Thoracic aorta (tissue), 2 donors: ENCODE results near the gene TULP4. TPM values are rescaled to one million over a fixed set of nuclear protein-coding genes. Genes with fewer than 3 reads are reported as not detected.
"Not testable (repeated sequence)": the region's sequence is repeated elsewhere in the genome, so short reads cannot be mapped to it uniquely, and the experiment has no call there.

Experiments used
- ATAC-seq: fragments of 150-250 bp; one replicate; pipeline ENCODE4 v1.8.0; 2017; ENCODE audit warnings: low read depth; ENCODE audit not compliant: insufficient number of reproducible peaks, low FRiP score
- DNase-seq: peaks from one replicate; pipeline ENCODE4 v3.0.0-alpha.2; 2020; ENCODE audit warnings: low spot score
- H3K27ac ChIP-seq, 2 donors: fragments of 200-600 bp; sonication (generic); 1 replicate in 1 of 2; 2 replicates in 1 of 2; pipeline ENCODE4 v1.5.1; 2016; ENCODE audit warnings: mild to moderate bottlenecking in 2 of 2, moderate library complexity in 2 of 2
- H3K27me3 ChIP-seq: fragments of 200-600 bp; sonication (generic); replicated peaks from 2 replicates; pipeline ENCODE4 v1.6.0; 2016; ENCODE audit warnings: mild to moderate bottlenecking; ENCODE audit not compliant: insufficient read depth
- H3K36me3 ChIP-seq: fragments of 200-600 bp; sonication (generic); one replicate; pipeline ENCODE4 v1.5.1; 2016
- H3K4me1 ChIP-seq, 2 donors: fragments of 200-600 bp; sonication (generic); 1 replicate in 1 of 2; 2 replicates in 1 of 2; pipeline versions ENCODE4 v1.5.1 to v1.6.0; 2016; ENCODE audit warnings: low read depth in 2 of 2, mild to moderate bottlenecking in 1 of 2; ENCODE audit not compliant: control insufficient read depth in 1 of 2
- H3K4me3 ChIP-seq: fragments of 200-600 bp; sonication (generic); 2 replicates; pipeline ENCODE4 v1.5.1; 2016; ENCODE audit warnings: mild to moderate bottlenecking
- H3K9me3 ChIP-seq: fragments of 200-600 bp; sonication (generic); 2 replicates; pipeline ENCODE4 v1.5.1; 2016
- total RNA-seq, 2 donors: library from RNA; depleted of rRNA; stranded (reverse); fragments of >200 nt; gene quantifications; one replicate each; pipeline versions ENCODE4 v1.1.0 to v1.2.3, GENCODE V29; 2016
- TF ChIP-seq, protein P1 (sequence below): fragments of 200-600 bp; sonication (generic); IDR thresholded peaks from one replicate; pipeline ENCODE4 v1.5.1; 2019; ENCODE audit warnings: antibody characterized with exemption

The TULP4 gene
- total RNA-seq, 2 donors from 2014 or later = 75.5 to 189 TPM

DNA sequence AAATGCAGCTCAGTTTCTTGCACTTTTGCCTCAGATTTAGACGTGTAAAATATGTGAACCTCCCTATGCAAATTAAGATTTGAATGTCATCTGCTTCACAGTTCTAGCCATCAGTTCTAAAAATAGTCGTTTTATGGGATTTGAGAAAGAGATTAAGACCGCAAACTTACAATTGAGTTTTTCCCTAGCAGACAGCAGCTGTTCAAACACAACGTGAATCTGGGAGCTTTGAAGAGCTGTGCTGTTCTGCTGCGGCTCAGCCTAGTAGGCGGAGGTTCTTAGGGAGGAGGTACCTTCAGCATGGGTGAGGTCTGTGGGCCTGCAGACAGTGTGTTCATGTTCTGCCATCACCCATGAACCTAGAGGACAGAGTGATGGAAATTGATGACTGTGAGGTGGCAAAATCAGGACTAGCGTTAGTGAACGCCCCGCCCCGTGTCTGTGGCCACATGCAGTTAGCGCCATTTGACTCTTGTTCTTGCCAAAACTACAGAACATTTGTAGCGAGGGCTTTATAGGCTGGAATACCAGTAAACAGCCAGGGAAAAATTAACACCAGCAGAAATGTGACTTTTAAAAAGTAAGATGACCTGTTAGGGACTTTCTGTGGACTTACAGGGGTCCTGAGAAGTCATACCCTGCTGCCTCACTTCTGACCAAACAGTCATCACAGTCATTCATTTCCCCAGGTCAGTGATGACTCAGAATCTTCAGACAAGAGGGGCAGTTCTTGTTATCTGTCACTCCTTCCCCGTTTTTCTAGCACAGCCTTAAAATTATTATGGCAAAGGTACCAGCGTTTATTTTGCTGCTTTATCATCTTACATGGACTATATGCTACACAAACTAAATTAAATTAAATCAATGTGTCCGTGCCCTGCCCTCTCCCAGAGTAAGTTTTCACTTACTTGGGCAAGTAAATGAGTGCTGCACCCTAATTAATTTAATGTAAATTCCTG, 163.4 kb downstream of the TULP4 start:
- TF ChIP-seq, protein P1, sequence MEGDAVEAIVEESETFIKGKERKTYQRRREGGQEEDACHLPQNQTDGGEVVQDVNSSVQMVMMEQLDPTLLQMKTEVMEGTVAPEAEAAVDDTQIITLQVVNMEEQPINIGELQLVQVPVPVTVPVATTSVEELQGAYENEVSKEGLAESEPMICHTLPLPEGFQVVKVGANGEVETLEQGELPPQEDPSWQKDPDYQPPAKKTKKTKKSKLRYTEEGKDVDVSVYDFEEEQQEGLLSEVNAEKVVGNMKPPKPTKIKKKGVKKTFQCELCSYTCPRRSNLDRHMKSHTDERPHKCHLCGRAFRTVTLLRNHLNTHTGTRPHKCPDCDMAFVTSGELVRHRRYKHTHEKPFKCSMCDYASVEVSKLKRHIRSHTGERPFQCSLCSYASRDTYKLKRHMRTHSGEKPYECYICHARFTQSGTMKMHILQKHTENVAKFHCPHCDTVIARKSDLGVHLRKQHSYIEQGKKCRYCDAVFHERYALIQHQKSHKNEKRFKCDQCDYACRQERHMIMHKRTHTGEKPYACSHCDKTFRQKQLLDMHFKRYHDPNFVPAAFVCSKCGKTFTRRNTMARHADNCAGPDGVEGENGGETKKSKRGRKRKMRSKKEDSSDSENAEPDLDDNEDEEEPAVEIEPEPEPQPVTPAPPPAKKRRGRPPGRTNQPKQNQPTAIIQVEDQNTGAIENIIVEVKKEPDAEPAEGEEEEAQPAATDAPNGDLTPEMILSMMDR = no peak
- H3K4me3 ChIP-seq = no peak overlapping the region
- ATAC-seq (no peak), DNase-seq (no peak)
- H3K27me3 ChIP-seq = no peaks in the 10 kb centered on the region
- no peak overlapping the region for H3K27ac ChIP-seq
- H3K36me3 ChIP-seq = peaks cover 6% of the 10 kb centered on the region
- H3K9me3 ChIP-seq = no peaks in the 10 kb centered on the region
- no peaks in the 10 kb centered on the region for H3K4me1 ChIP-seq

DNA sequence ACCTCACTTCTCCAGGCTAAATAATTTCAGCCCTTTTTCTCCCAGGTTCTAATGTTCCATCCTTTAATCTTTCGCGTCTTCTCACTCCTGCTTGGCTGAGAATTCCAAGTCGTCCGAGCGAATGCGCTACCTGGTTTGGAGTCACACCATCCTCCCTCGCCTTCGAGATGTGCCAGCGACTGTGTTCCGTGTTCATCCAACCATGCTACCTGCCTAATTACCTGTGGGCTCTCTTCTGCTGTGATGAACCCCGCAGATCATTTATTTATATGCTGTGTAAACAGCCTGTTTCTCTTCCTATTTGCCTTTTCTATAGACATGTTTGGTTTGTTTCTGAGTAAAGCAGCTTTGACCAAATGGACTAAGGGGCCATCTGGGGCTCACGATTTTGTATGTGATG, 164.1 kb downstream of the TULP4 start:
- DNase-seq (no peak), ATAC-seq (no peak)
- peaks cover 10% of the 10 kb centered on the region for H3K36me3 ChIP-seq
- no peaks in the 10 kb centered on the region for H3K9me3 ChIP-seq
- H3K27me3 ChIP-seq = no peaks in the 10 kb centered on the region
- no peak overlapping the region for H3K4me3 ChIP-seq
- TF ChIP-seq, protein P1 = no peak
- no peak overlapping the region for H3K27ac ChIP-seq
- H3K4me1 ChIP-seq = no peaks in the 10 kb centered on the region

DNA sequence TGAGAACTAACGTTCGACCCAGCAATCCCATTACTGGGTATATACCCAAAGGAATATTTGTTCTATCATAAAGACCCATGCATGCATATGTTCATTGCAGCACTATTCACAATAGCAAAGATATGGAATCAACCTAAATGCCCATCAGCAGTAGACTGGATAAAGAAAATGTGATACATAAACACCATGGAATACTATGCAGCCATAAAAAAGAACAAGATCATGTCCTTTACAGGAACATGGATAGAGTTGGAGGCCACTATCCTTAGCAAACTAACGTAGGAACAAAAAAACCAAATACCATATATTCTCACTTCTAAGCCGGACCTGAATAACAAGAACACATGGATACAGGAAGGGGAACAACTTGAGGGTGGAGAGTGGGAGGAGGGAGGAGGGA, 165.5 kb downstream of the TULP4 start:
- not testable (repeated sequence) for H3K9me3 ChIP-seq, H3K27me3 ChIP-seq, H3K36me3 ChIP-seq, H3K27ac ChIP-seq, DNase-seq, ATAC-seq, H3K4me1 ChIP-seq, H3K4me3 ChIP-seq

DNA sequence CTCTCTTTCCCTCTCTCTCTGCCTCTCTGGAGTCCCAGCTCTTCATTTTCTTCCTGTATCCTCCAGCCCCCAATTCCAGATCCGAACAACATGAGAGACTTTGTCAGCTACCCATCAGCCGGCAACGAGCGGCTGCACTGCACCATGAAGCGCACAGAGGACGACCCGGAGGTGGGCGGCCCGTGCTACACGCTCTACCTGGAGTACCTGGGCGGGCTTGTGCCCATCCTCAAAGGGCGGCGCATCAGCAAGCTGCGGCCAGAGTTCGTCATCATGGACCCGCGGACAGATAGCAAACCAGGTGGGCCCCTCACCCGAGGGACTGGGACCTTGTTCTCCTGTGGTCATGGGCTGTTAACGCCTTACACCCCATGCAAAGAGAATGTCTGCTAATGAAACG, 168.7 kb downstream of the TULP4 start:
- TF ChIP-seq, protein P1 = no peak
- H3K27ac ChIP-seq = no peak overlapping the region
- no peak for DNase-seq
- H3K36me3 ChIP-seq = peaks cover 10% of the 10 kb centered on the region
- no peaks in the 10 kb centered on the region for H3K9me3 ChIP-seq
- no peak overlapping the region for H3K4me3 ChIP-seq
- no peaks in the 10 kb centered on the region for H3K4me1 ChIP-seq
- ATAC-seq = no peak
- H3K27me3 ChIP-seq = no peaks in the 10 kb centered on the region

DNA sequence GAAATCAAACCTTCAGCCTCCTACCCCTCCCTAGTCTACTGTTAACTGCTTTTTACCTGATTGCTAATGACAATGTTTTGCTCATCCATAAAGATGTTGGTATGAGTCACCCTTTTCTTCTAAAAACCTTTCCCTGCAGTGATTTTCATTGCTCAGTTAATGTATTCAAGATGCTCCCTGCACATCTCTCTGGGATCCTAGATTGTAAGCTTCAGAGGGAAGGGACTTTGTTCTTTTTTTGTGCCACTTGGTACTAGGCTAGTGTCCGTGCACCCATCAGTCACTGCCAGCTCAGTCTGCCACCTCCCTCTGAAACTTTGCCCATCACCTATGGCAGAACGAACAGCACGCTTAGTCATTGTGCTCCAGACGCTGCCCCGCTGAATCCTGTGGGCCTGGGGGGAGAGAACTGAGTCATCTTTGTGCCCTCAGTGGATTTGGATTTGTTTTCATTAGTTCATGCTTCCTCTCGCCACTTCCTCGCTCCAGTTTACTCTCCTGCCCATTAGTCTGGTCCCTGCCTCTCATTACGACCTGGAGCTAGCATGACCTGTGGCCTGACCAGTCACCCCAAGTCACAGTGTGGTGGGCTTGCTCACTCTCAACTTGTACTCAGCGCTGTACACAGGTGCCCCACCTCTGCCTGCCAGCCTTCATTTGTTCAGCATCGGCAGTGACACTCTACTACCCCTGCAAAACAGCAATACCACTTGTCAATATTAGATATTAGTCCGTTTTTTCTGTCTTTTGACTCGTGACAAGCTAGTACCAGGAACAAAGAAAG, 169.6 kb downstream of the TULP4 start:
- Histone ChIP-seq H3K27me3 (no peaks in the 10 kb centered on the region), H3K4me3 (no peak overlapping the region), H3K4me1 (no peaks in the 10 kb centered on the region), H3K36me3 (peaks cover 10% of the 10 kb centered on the region), H3K27ac (no peak overlapping the region), H3K9me3 (no peaks in the 10 kb centered on the region)
- DNase-seq (no peak), ATAC-seq (no peak)
- TF ChIP-seq, protein P1 = no peak
